GM18861 (cell line): ENCODE results near the gene SRD5A3.

ENCODE experiments used
- ATAC-seq: cut with Tn5 transposase; IDR thresholded peaks from one replicate; pipeline ENCODE4 v1.9.1; 2021; ENCODE audit not compliant: unreplicated experiment

SRD5A3 gene

DNA sequence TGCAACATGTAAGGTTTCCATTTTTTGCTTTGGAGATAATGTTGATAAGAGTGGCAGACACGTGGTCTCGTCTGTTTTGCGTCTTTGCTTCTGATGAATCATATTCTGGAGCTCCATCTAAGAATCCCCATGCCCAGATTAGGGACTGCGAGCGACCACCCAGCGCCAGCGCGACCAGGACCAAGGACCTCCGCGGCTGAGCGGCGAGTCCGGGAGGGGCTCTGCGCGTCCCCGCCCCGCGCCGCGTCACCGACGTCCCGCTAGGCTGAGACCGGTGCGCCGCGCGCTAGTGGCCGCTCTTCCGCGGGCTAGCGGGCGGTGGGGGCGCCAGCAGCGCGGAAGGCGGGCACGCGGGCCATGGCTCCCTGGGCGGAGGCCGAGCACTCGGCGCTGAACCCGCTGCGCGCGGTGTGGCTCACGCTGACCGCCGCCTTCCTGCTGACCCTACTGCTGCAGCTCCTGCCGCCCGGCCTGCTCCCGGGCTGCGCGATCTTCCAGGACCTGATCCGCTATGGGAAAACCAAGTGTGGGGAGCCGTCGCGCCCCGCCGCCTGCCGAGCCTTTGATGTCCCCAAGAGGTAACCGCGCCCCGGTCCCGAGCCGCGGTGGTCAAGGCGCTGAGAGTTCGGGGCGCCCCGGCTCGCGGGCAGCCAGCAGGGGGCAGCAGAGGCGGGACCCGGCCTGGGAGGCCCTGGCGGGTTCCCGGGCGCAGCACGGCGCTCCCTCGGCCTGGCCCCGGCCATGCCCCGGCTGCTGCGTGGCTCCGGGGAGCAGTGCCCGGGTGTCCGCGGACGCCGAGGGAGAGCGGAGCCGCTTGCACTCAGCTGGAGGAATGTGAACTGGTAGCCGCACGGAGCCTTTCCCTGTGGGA lies at the start of gene SRD5A3:
Gene SRD5A3 (plus strand): TSS at position 263 of the 871 bp plus-strand sequence. CDS start 95 bp downstream, at position 358.
- peak; percentile 92 for ATAC-seq

DNA sequence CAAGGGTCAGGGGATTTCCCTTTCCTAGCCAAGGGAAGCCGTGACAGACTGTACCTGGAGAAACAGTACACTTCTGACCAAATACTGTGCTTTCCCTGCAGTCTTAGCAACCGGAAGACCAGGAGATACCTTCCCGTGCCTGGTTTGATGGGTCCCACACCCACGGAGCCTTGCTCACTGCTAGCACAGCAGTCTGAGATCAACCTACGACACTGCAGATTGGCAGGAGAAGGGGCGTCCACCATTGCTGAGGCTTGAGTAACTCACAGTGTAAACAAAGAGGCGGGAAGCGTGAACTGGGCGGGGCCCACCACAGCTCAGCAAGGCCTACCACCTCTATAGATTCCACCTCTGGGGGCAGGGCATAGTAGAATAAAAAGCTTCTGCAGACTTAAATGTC lies 48.7 kb upstream of the SRD5A3 start:
- ATAC-seq, result no peak

DNA sequence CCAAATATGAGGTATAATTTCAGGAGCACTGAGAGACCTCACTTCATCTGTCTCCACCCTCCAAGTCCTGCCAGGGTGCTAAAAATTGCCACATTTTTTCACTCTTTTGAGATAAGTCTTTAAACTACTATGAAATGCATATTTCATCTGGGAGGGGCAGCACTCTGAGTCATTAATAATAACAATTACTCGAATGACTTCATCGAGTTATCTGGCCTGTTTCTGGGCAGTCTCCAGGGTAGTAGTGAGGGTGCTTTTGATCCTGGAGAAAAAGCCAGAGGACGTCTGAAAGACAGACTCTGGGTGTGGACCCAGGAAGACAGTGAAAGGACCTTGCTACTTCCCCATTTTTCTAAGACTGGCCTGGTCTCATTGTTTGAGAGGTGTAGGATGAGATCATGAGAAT lies 42.3 kb upstream of the SRD5A3 start:
- ATAC-seq, result no peak

DNA sequence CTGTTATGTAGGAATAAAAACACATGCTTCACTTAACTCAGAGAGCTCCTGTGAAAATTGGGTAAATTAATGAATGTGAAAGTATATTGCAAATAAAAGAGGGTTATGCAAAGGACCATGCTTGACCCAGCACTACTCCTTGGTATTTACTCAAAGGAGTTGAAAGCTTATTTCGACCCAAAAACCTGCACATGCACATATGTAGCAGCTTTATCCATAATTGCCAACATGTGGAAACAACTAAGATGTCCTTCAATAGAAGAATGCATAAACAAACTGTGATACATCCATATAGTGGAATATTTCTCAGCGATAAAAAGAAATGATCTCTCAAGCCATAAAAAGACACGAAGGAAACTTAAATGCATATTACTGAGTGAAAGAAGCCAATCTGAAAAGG lies 41.7 kb upstream of the SRD5A3 start:
- ATAC-seq, result no peak

- ATAC-seq, result no peak
Measured at GRCh38 chr4:55308071-55308470, 38.0 kb upstream of the SRD5A3 start.

GRCh38 chr4:55311792-55312488 lies 34.1 kb upstream of the SRD5A3 start:
- ATAC-seq, result no peak

DNA sequence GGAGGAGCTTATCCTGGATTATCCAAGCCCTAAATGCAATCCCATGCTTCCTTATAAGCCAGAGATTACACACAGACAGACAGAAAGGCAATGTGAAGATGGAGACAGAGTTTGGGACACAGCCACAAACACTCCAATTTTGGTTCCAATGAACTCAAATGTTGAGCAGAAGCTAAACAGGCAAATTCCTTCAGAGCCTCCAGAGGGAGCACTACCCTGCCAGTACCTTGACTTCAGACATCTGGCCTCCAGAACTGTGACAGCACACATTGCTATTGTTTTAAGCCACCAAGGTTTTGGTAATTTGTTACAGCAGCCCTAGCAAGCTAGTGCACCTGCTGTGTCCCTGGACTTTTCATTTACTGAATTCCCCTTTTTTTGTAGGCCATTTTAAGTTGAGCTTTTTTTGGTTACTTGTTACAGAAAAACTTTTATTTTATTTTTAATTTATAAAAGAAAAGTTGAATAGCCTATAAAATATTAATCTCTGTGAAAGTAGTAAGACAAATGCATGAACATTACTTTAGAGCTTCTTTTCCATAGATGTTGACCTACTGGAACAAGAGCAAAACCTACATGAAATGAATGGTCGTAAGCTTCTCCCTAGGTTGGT lies 33.4 kb upstream of the SRD5A3 start:
- no peak for ATAC-seq

DNA sequence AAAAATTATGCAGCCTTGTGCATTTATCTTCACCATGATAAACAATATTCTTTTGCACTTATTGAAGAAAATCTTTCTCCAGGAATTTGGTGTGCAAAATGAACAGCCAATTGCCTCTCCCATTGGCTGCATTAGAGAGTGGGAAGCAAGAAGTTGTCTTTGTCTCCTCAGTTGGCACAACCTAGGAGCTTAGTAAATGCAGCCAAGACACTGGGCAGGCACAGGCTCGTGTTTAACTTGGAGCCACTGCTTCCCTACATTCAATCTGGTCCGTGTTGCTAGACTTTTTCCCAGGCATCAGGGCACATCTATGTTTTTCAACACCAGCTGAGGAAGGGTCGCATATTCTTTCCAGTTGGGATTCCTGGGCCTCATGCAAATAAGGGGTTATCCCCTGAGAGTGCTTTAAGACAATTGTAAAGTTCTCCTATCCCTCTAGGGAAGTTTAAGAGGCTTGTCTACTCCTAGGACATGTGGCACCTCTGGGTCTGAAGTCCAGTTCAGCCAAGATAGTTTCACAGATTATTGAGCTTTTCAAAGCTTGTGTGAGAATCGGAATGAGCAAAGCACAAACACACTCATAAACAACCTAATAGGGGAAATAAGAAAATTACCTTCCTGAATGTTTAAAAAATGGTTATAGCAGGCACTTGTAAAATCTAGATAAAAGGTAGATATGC lies 31.8 kb upstream of the SRD5A3 start:
- ATAC-seq, result no peak

DNA sequence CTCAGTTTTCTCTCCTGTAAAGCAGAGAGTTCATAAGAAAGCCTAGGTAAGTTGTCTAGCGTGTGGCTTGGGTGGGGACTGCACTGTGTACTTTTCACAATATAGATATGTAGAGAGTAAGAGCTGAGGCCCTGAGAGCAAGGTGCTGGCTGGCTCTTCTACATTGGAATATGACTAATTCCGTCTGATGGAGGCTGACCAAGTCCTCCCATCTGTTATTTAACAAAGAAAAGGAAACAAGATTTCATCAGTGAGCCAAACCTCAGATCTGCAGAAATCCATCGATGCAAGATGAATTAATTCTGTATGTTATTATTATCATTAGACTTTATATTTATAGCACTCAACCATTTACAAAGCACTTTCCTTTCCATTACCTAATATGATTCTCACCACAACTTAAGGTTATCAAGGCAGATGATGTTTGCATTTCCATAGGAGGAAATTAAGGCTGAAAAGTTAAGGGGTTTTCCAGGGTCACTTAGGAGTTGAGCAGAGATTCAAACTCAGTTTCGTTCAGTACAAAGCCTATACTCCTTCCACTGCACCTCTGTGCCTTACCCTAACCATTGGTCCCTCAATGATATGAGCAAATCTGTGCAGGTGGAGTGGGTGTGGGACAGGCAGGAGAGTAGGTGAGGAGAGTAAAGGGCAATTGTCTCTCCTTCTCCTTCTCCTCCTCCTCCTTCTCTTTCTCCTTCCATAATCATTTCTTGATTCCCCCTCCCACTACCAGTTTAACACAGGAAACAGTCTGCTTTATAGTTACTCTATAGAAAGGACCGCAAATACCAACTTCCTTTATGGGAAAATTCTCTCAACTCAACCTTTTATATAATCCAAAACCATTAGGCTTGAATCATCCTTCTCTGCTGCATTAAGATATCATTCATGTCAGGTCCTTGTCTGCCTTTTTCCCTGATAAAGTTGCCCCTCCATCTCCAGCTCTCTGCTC lies 27.6 kb upstream of the SRD5A3 start:
- no peak for ATAC-seq

- ATAC-seq, result no peak
Measured at GRCh38 chr4:55321707-55322264, 24.3 kb upstream of the SRD5A3 start.

GRCh38 chr4:55323375-55323774 lies 22.7 kb upstream of the SRD5A3 start:
- no peak for ATAC-seq

- no peak for ATAC-seq
Measured at GRCh38 chr4:55326629-55327028, 19.4 kb upstream of the SRD5A3 start.

DNA sequence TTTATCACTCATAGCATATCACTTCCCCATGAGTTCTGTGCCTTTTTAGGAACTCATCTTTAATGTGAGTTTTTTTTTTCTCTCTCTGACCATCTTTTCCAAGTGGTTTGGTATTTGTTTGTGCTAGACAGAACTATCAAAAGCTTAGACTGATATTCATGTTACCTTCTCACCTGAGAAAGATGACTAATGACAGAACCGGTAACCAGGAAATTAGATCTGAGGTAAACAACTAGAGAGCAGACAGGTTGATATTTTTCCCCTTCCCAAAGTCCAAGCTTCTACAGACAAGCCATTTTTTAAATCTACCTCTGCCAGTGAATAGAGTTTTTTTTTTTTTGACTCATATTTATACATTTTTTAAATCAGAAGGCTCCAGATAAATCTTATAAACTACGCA lies 17.0 kb upstream of the SRD5A3 start:
- no peak for ATAC-seq

- ATAC-seq, result no peak
Measured at GRCh38 chr4:55330241-55330640, 15.8 kb upstream of the SRD5A3 start.

- no peak for ATAC-seq
Measured at GRCh38 chr4:55336138-55337034, 9.7 kb upstream of the SRD5A3 start.

DNA sequence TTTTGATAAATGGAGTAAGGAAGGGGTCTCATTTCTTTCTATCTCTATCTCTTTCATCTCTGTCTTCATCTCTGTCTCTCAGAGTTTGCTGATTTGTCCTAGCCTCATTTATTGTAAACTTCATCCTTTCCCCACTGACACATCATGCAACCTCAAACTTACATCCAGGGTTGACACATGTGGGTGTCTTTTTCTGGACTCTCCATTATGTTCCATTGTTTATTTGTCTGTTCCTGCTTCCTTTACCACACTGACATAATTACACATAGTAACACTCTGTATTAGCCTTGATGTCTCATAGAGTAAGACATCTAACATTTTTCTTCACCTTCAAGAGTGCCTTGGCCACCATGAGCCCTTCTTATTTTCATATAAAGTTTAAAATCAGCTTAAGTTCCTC lies 8.1 kb upstream of the SRD5A3 start:
- no peak for ATAC-seq

DNA sequence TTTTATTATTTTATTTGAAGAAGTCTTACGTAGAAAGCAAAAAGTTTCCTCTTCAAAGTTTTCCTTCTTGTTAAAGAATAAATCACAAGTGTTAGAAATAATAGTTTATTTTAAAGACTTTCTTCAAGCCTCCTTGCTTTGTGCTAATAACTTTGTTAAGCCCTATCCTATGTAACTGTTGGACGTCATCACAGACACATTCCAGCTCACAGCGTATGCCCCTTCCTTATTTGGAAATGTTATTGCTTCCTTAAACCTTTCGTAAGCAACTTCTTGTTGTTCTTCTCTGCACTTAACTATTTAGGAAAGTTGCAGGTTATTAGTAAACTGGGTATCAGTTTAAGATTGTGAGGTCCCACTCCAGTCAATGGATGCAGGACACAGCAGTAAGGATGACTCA lies 7.6 kb upstream of the SRD5A3 start:
- ATAC-seq, result no peak

DNA sequence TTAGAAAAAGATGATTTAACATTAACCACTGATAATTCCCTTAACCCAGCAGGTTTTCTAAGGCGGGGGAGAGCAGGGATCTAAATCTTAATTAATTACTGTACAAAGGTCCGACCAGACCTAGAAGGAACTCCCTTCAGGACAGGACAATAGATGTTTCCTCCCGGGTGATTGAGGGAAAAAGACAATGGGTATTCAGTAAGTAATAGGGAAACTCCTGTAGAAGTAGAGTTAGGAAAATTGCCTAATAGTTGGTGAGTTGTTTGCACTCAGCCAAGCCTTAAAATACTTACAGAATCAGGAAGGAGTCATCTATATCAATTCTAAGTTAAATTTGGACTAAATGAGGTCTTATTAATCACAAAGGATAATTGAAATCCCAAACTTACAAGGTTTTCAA lies 5.8 kb upstream of the SRD5A3 start:
- no peak for ATAC-seq

DNA sequence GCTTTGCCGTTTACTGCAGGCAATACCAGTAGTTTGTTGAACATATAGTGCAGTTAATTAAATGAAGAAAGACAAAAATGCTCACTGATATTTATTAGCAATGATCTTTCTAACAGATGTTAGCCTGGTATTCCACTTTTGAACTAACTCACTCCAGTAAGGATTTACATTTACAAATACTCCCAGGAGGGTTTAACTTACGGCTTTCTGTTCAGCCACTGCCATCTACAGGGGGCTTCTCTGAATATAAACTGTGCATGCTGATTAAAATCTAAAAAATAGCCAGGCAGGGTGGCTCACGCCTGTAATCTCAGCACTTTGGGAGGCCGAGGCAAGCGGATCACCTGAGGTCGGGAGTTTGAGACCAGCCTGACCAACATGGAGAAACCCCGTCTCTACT lies 2.2 kb upstream of the SRD5A3 start:
- no peak for ATAC-seq
